ENCODE results near the gene IFIT1B.

- TF ChIP-seq CTCF (IDR thresholded peaks at IDR 0.05): no peak
- TF ChIP-seq FOXJ3 (CRISPR knock-in tag; IDR thresholded peaks at IDR 0.05; ENCODE audit: borderline replicate concordance): no peak
- no peak for TF ChIP-seq TP53 (CRISPR knock-in tag; IDR thresholded peaks at IDR 0.05)
- TF ChIP-seq TEAD1 (CRISPR knock-in tag; IDR thresholded peaks at IDR 0.05): no peak
- TF ChIP-seq ZNF138 (CRISPR knock-in tag; conservative IDR thresholded peaks at IDR 0.05): no peak
- no peak for TF ChIP-seq NR2C2 (CRISPR knock-in tag; IDR thresholded peaks at IDR 0.05)
- no peak for TF ChIP-seq TCF7 (CRISPR knock-in tag; IDR thresholded peaks at IDR 0.05; ENCODE audit: low read depth)
Measured at GRCh38 chr10:89343089-89343767, 34.6 kb upstream of the IFIT1B start.

Measured in WTC11 (cell line).